Activated CD4-positive, alpha-beta T cell treated with anti-CD3 and anti-CD28 coated beads, Interleukin-2, amount 50 U/mL, for 1 hour (primary cell): Measurements from ENCODE around the gene CFAP69.
"Not testable (repeated sequence)": the region's sequence is repeated elsewhere in the genome, so short reads cannot be mapped to it uniquely, and the experiment has no call there.

Experiments used
- DNase-seq: peaks from one replicate; pipeline ENCODE4 v3.0.0-alpha.2; 2020

Gene CFAP69

GRCh38 chr7:90236721-90237289 is 8.2 kb upstream of the CFAP69 start:
- DNase-seq: no peak

- no peak for DNase-seq
Observed at GRCh38 chr7:90238022-90238421, 7.0 kb upstream of the CFAP69 start.

GRCh38 chr7:90238583-90238982 is 6.4 kb upstream of the CFAP69 start:
- no peak for DNase-seq

DNA sequence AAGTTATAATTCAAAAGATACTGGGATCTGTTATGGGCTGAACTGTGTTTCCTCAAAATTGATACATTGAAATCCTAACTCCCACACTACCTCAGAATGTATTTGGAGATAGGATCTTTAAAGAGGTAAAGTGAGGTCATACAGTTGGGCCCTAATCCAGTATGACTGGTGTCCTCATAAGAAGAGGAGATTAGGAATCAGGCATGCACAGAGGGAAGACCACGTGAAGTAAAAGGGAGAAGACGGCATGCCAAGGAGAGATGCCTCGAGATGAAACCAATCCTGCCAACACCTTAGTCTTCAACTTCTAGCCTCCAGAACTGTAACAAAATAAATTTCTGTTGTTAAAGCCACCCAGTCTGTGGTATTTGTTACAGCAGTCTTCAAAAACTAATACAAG is 5.9 kb upstream of the CFAP69 start:
- DNase-seq: no peak

- DNase-seq: no peak
Observed at GRCh38 chr7:90239625-90240228, 5.2 kb upstream of the CFAP69 start.

DNA sequence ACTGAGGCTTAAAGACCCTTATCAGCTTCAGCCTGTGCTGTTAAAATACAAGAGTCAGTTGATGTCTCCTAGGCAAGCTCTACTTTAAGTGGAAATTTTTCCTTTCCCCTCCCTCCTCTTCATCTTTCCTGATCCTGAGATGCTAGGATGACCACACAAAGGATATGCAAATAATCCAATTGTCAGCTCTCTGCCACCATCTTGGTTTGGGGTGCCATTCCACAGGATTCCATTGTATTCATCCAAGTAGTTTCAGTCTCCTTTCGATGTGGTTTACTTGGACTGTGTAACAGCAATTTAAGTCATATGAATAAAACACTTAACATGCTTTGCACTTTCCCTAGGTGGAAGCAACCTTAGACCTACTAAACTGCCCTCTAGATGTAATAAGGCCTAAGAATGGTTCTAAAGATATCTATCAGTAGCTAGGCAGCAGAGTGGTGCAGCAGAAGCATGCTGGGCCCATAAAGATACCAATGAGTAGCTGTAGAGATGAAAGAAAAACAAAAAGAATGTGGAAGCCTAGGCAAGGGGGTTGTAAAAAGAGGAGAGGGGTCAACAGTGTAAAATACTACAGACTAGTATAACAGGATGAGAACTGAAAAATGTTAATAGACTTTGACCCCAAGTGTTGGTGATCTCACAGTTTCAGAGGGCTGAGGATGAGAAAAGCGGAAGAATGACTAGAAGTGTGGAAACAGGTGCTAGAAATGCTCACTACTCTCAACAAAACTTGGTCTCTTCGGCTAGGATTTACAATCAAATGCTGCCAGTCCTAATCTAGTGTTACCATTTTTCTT is 2.4 kb upstream of the CFAP69 start:
- no peak for DNase-seq

DNA sequence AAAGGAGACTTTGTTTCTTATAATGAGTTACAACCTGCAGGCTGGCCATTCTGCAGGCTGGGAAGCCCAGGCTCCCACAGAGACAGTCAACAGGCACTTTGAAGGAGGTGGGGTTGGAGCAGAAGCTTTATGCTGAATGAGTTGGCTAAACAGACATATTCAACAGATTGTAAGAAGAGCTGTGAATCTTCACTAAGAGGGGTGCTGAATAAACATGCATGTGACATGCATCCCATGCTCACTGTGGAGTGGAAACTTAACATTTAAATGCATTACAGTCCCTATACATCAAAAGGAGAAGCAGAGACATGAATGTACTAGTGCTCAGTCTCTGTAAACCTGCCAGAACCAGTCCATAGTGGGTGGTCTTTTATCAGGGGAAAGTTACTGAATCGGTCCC is 1.4 kb upstream of the CFAP69 start:
- DNase-seq: no peak

DNA sequence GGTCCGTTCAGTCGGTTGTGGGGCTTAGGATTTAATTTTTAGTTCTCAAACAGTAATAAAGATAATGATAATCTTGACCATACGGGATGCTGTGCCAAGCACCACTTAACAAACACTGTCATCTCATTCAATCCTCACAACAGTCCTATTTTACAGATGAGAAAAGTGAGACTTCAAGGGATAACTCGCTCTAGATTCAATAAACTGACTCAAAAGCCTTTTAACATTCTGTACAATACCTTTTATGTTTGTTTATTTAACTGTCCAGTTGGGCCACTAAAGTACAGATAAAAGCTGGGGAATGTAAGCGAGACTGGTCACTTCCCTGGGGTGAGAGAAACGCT is 437 bp upstream of the CFAP69 start:
- no peak for DNase-seq

DNA sequence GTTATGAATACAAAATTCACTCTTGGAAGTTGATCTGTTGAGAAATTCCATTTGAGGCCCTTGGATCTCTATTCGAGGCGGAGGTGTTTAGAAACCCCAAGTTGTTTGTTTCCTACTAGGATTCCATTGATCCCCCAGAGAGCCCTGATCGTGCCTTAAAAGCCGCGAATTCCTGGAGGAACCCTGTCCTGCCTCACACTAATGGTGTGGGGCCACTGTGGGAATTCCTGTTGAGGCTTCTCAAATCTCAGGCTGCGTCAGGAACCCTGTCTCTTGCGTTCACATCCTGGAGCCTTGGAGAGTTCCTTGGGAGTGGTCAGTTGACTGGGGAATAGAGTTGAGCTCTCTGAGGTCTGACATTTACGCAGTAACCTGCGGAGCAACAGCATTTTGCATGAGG is 1.2 kb downstream of the CFAP69 start:
- DNase-seq: no peak

GRCh38 chr7:90248706-90249105 is 3.7 kb downstream of the CFAP69 start:
- DNase-seq: no peak

DNA sequence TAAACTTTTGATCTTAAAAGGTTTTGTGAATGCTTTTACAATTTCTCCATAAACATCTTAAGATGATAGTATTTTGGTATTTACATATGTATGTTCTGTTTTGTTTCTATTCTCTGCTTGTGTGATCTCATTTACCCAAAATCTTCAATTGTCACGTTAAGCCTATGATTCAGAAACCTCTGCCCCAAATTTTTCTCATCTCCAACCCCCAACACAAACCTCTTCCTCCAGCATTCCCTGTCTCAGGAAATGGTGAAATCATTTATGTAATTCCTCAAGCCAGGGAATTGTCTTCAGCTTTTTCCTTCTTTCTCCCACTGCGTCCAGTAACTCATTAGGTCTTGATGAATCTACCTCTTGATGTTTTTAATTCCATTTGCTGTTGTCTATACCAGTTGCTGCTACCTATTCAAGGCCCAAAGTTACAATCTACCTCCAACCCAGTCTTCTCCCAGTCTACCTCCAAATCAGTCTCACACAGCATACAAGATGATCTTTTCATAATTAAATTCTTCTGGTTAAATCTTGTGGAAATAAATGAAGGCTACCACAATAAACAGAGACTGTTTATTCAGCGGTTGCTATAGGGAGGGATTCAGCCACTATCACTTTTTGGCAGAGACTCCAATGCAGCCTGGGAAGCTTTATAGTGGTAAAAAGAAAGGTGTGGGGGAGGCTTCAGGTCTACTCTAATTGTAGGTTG is 5.8 kb downstream of the CFAP69 start:
- DNase-seq: no peak

DNA sequence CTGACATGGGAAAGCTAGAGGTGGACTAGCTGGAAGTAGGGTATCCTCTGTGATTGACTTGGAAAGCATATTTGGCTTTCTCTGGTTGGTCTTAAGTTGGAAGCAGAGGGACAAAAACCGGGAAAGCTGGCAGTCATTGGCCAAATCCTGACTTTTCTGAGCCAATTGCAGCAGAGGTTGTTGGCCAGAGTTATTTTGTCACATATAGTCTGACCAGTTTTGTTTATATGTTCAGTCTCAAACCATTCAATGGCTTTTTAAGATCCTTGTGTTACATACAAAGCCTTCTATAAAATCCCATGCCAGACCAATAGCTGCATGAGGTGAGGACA is 6.3 kb downstream of the CFAP69 start:
- DNase-seq: no peak

DNA sequence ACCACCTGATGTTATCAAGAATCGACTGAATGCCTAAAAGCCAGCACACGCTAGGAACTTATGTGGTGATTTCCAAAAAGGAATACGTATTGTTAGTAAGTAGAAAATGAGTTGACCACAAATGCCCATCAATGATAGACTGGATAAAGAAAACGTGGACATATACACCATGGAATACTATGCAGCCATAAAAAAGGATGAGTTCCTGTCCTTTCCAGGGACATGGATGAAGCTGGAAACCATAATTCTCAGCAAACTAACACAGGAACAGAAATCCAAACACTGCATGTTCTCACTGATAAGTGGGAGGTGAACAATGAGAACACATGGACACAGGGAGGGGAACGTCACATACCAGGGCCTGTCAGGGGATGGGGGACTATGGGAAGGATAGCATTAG is 11.0 kb downstream of the CFAP69 start:
- DNase-seq: not testable (repeated sequence)

DNA sequence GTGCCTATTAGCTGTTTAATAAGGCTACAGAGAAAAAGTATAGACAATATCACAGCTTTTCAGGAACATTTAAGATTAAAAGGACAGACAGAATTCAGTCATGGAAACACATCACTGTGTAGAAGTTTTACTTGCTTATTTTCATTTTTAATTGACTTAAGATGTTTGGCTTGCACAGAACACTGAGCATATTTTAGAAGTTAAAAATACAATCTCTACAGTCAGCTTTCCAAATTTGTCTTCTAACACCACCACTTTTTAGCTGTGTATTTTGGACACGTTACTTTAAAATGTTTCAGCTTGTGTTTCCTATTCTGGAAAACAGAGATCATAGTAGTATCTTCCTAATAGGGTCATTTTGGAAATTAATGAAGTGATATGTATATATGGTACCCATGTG is 11.8 kb downstream of the CFAP69 start:
- no peak for DNase-seq

DNA sequence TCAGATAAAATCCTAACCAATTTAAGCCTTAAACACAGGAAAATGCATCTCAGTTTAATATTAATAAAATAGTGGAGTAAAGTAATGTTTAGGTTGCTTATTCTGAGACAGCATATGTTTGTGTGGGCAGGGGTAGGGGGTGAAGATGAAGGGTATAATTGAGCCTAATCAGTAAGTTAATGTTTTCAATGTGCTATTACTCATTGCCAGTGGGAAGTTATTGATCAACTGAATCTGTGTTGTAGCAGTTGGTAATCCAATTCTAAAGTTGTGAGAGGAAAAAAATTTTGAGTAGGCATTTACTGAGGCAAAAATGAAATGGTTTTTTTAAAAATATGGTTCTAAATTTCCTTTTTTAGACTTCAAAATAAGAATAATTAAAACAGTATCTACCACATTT is 16.5 kb downstream of the CFAP69 start:
- no peak for DNase-seq

DNA sequence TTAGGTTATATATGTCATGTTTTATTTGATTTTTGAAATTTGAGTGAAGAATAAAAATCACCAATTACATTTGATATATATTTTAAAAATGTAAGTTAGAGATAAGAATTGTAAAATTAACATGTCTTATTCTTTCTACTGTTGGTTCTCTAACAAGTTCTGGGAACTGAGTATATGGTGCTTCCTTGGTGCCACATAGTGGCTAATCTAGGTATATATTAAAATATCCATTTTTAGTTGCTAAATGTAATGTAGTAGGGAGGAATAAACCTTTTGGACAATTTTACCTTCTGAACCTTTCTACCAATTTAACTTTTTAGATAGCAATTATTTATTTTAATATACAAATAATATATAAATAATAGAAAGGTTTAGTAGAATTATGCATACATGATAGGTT is 17.5 kb downstream of the CFAP69 start:
- DNase-seq: no peak

GRCh38 chr7:90266808-90267207 is 21.8 kb downstream of the CFAP69 start:
- DNase-seq: no peak

GRCh38 chr7:90267263-90267858 is 22.4 kb downstream of the CFAP69 start:
- DNase-seq: no peak

- DNase-seq: no peak
Observed at GRCh38 chr7:90269163-90269562, 24.2 kb downstream of the CFAP69 start.

GRCh38 chr7:90270431-90271178 is 25.6 kb downstream of the CFAP69 start:
- DNase-seq: no peak

DNA sequence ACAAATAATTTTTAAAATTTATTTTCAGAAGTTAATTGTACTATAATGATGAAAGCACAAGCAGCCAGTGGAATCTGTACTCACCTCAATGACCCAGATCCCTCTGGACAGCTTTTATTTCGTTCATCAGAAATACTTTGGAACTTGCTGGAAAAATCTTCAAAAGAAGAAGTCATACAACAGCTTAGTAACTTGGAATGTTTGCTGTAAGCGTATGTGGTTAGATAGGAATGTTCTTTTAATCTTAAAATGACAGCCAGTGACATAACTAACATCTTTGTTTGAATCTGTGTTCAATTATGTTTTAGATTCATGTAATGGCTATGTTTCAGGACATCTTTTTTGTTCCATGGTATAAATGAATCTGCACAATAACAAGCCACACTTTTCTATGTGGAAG is 26.8 kb downstream of the CFAP69 start:
- DNase-seq: no peak

DNA sequence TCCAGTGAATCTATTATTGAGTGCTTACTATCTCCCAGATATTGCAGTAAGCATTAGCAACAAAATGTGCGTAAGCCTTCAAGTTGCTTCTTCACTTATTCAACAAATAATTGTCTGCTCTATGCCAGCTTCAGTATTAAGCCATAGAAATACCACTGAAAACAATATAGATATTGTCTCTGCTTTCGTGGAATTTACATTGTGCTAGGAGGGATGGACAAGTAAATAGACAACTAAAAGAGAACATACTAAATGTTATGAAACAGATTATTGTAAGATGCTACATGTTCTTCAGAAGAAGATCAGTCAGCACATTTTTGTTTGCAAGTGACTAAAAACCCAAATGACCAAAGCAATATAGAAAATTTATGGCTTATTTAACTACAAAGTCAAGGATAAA is 27.3 kb downstream of the CFAP69 start:
- no peak for DNase-seq

DNA sequence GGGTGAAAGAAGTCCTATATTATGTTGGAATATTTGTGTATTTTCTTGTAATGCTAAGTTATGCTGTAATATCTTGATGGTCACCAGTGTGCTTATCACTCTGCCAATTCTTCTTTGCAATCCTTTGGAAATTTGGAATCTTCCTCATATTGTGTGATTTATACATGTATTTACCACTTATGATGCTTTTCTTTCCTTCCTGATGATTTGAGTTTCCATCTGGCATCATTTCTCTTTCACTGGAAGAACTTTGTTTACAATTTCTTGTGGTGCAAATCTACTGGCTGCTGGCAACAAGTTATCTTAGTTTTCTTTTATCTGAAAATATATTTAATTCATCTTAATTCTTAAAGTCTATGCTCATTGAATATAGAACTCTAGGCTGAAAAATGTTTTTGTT is 29.2 kb downstream of the CFAP69 start:
- no peak for DNase-seq
